ENCODE measurements around the gene MAP3K20.
A peak's percentile ranks its signal among the peaks of the same experiment; 100 is the strongest.
"Not testable (repeated sequence)": the region's sequence is repeated elsewhere in the genome, so short reads cannot be mapped to it uniquely, and the experiment has no call there.

The MAP3K20 gene

GRCh38 chr2:173254659-173255058, 179.0 kb downstream of the MAP3K20 start:
- no peak for DNase-seq
- Histone ChIP-seq H3K4me1 (ENCODE audit: control insufficient read depth, insufficient read depth, low read length, poor library complexity, severe bottlenecking) (no peaks in the 10 kb centered on the region), H3K36me3 (ENCODE audit: control insufficient read depth, insufficient read depth, low read length) (no peaks in the 10 kb centered on the region), H3K9me3 (ENCODE audit: control insufficient read depth, low read length) (no peaks in the 10 kb centered on the region), H3K4me3 (ENCODE audit: insufficient read depth, low read depth, low read length, poor library complexity, severe bottlenecking) (no peak overlapping the region), H3K27me3 (replicated peaks; ENCODE audit: control insufficient read depth, insufficient read depth, low read length, poor library complexity, severe bottlenecking) (no peaks in the 10 kb centered on the region), H3K27ac (ENCODE audit: insufficient read depth, low read length, poor library complexity, severe bottlenecking) (no peak overlapping the region)

- no peak for DNase-seq
- no peaks in the 10 kb centered on the region for H3K36me3 ChIP-seq (ENCODE audit: control insufficient read depth, insufficient read depth, low read length)
- no peak overlapping the region for H3K4me3 ChIP-seq (ENCODE audit: insufficient read depth, low read depth, low read length, poor library complexity, severe bottlenecking)
- H3K9me3 ChIP-seq (ENCODE audit: control insufficient read depth, low read length), result no peaks in the 10 kb centered on the region
- no peak overlapping the region for H3K27ac ChIP-seq (ENCODE audit: insufficient read depth, low read length, poor library complexity, severe bottlenecking)
- H3K4me1 ChIP-seq (ENCODE audit: control insufficient read depth, insufficient read depth, low read length, poor library complexity, severe bottlenecking), result no peaks in the 10 kb centered on the region
- H3K27me3 ChIP-seq (replicated peaks; ENCODE audit: control insufficient read depth, insufficient read depth, low read length, poor library complexity, severe bottlenecking), result no peaks in the 10 kb centered on the region
These were observed 183.1 kb downstream of the MAP3K20 start for GRCh38 chr2:173258701-173259100.

- H3K4me1 ChIP-seq (ENCODE audit: control insufficient read depth, insufficient read depth, low read length, poor library complexity, severe bottlenecking); H3K36me3 ChIP-seq (ENCODE audit: control insufficient read depth, insufficient read depth, low read length); H3K9me3 ChIP-seq (ENCODE audit: control insufficient read depth, low read length); H3K4me3 ChIP-seq (ENCODE audit: insufficient read depth, low read depth, low read length, poor library complexity, severe bottlenecking); DNase-seq; H3K27me3 ChIP-seq (replicated peaks; ENCODE audit: control insufficient read depth, insufficient read depth, low read length, poor library complexity, severe bottlenecking); H3K27ac ChIP-seq (ENCODE audit: insufficient read depth, low read length, poor library complexity, severe bottlenecking): not testable (repeated sequence)
These were observed 186.7 kb downstream of the MAP3K20 start for GRCh38 chr2:173262356-173262755.

GRCh38 chr2:173264151-173264550, 188.5 kb downstream of the MAP3K20 start:
- no peaks in the 10 kb centered on the region for H3K9me3 ChIP-seq (ENCODE audit: control insufficient read depth, low read length)
- H3K4me1 ChIP-seq (ENCODE audit: control insufficient read depth, insufficient read depth, low read length, poor library complexity, severe bottlenecking), result no peaks in the 10 kb centered on the region
- no peaks in the 10 kb centered on the region for H3K36me3 ChIP-seq (ENCODE audit: control insufficient read depth, insufficient read depth, low read length)
- DNase-seq, result no peak
- no peak overlapping the region for H3K27ac ChIP-seq (ENCODE audit: insufficient read depth, low read length, poor library complexity, severe bottlenecking)
- H3K4me3 ChIP-seq (ENCODE audit: insufficient read depth, low read depth, low read length, poor library complexity, severe bottlenecking), result peak overlapping the region; percentile 27
- no peaks in the 10 kb centered on the region for H3K27me3 ChIP-seq (replicated peaks; ENCODE audit: control insufficient read depth, insufficient read depth, low read length, poor library complexity, severe bottlenecking)

GRCh38 chr2:173264603-173265366, 189.1 kb downstream of the MAP3K20 start:
- no peaks in the 10 kb centered on the region for H3K9me3 ChIP-seq (ENCODE audit: control insufficient read depth, low read length)
- H3K4me3 ChIP-seq (ENCODE audit: insufficient read depth, low read depth, low read length, poor library complexity, severe bottlenecking), result peak overlapping the region; percentile 27
- H3K27ac ChIP-seq (ENCODE audit: insufficient read depth, low read length, poor library complexity, severe bottlenecking), result no peak overlapping the region
- DNase-seq, result no peak
- H3K27me3 ChIP-seq (replicated peaks; ENCODE audit: control insufficient read depth, insufficient read depth, low read length, poor library complexity, severe bottlenecking), result no peaks in the 10 kb centered on the region
- H3K36me3 ChIP-seq (ENCODE audit: control insufficient read depth, insufficient read depth, low read length), result no peaks in the 10 kb centered on the region
- no peaks in the 10 kb centered on the region for H3K4me1 ChIP-seq (ENCODE audit: control insufficient read depth, insufficient read depth, low read length, poor library complexity, severe bottlenecking)

GRCh38 chr2:173271135-173271534, 195.5 kb downstream of the MAP3K20 start:
- no peaks in the 10 kb centered on the region for H3K4me1 ChIP-seq (ENCODE audit: control insufficient read depth, insufficient read depth, low read length, poor library complexity, severe bottlenecking)
- no peak for DNase-seq
- no peaks in the 10 kb centered on the region for H3K9me3 ChIP-seq (ENCODE audit: control insufficient read depth, low read length)
- H3K27ac ChIP-seq (ENCODE audit: insufficient read depth, low read length, poor library complexity, severe bottlenecking), result no peak overlapping the region
- no peak overlapping the region for H3K4me3 ChIP-seq (ENCODE audit: insufficient read depth, low read depth, low read length, poor library complexity, severe bottlenecking)
- H3K36me3 ChIP-seq (ENCODE audit: control insufficient read depth, insufficient read depth, low read length), result no peaks in the 10 kb centered on the region
- H3K27me3 ChIP-seq (replicated peaks; ENCODE audit: control insufficient read depth, insufficient read depth, low read length, poor library complexity, severe bottlenecking), result no peaks in the 10 kb centered on the region

GRCh38 chr2:173271825-173272224, 196.2 kb downstream of the MAP3K20 start:
- Histone ChIP-seq H3K27me3 (replicated peaks; ENCODE audit: control insufficient read depth, insufficient read depth, low read length, poor library complexity, severe bottlenecking) (no peaks in the 10 kb centered on the region), H3K4me3 (ENCODE audit: insufficient read depth, low read depth, low read length, poor library complexity, severe bottlenecking) (no peak overlapping the region), H3K4me1 (ENCODE audit: control insufficient read depth, insufficient read depth, low read length, poor library complexity, severe bottlenecking) (no peaks in the 10 kb centered on the region), H3K27ac (ENCODE audit: insufficient read depth, low read length, poor library complexity, severe bottlenecking) (no peak overlapping the region), H3K9me3 (ENCODE audit: control insufficient read depth, low read length) (no peaks in the 10 kb centered on the region), H3K36me3 (ENCODE audit: control insufficient read depth, insufficient read depth, low read length) (no peaks in the 10 kb centered on the region)
- DNase-seq, result no peak

GRCh38 chr2:173272849-173273248, 197.2 kb downstream of the MAP3K20 start:
- no peaks in the 10 kb centered on the region for H3K27me3 ChIP-seq (replicated peaks; ENCODE audit: control insufficient read depth, insufficient read depth, low read length, poor library complexity, severe bottlenecking)
- H3K4me1 ChIP-seq (ENCODE audit: control insufficient read depth, insufficient read depth, low read length, poor library complexity, severe bottlenecking), result no peaks in the 10 kb centered on the region
- H3K4me3 ChIP-seq (ENCODE audit: insufficient read depth, low read depth, low read length, poor library complexity, severe bottlenecking), result no peak overlapping the region
- no peak overlapping the region for H3K27ac ChIP-seq (ENCODE audit: insufficient read depth, low read length, poor library complexity, severe bottlenecking)
- DNase-seq, result no peak
- H3K9me3 ChIP-seq (ENCODE audit: control insufficient read depth, low read length), result no peaks in the 10 kb centered on the region
- H3K36me3 ChIP-seq (ENCODE audit: control insufficient read depth, insufficient read depth, low read length), result no peaks in the 10 kb centered on the region

GRCh38 chr2:173278794-173279526, 203.3 kb downstream of the MAP3K20 start:
- DNase-seq, result no peak
- Histone ChIP-seq H3K4me1 (ENCODE audit: control insufficient read depth, insufficient read depth, low read length, poor library complexity, severe bottlenecking) (no peaks in the 10 kb centered on the region), H3K27ac (ENCODE audit: insufficient read depth, low read length, poor library complexity, severe bottlenecking) (no peak overlapping the region), H3K27me3 (replicated peaks; ENCODE audit: control insufficient read depth, insufficient read depth, low read length, poor library complexity, severe bottlenecking) (no peaks in the 10 kb centered on the region), H3K4me3 (ENCODE audit: insufficient read depth, low read depth, low read length, poor library complexity, severe bottlenecking) (no peak overlapping the region), H3K9me3 (ENCODE audit: control insufficient read depth, low read length) (no peaks in the 10 kb centered on the region), H3K36me3 (ENCODE audit: control insufficient read depth, insufficient read depth, low read length) (no peaks in the 10 kb centered on the region)

GRCh38 chr2:173279527-173279868, 203.9 kb downstream of the MAP3K20 start:
- no peaks in the 10 kb centered on the region for H3K27me3 ChIP-seq (replicated peaks; ENCODE audit: control insufficient read depth, insufficient read depth, low read length, poor library complexity, severe bottlenecking)
- H3K36me3 ChIP-seq (ENCODE audit: control insufficient read depth, insufficient read depth, low read length), result no peaks in the 10 kb centered on the region
- H3K27ac ChIP-seq (ENCODE audit: insufficient read depth, low read length, poor library complexity, severe bottlenecking), result no peak overlapping the region
- no peaks in the 10 kb centered on the region for H3K4me1 ChIP-seq (ENCODE audit: control insufficient read depth, insufficient read depth, low read length, poor library complexity, severe bottlenecking)
- no peak overlapping the region for H3K4me3 ChIP-seq (ENCODE audit: insufficient read depth, low read depth, low read length, poor library complexity, severe bottlenecking)
- no peaks in the 10 kb centered on the region for H3K9me3 ChIP-seq (ENCODE audit: control insufficient read depth, low read length)
- no peak for DNase-seq

All from effector memory CD4-positive, alpha-beta T cell (primary cell).